Measurements from ENCODE around the gene CADPS.

GRCh38 chr3:62503516-62503915 lies 371.7 kb downstream of the CADPS start:
- TF ChIP-seq EZH2 (IDR thresholded peaks at IDR 0.05; ENCODE audit: borderline replicate concordance, insufficient read depth, low read length, poor library complexity, severe bottlenecking) (no peak), POLR2AphosphoS5 (IDR thresholded peaks at IDR 0.05) (no peak)

All from neural cell (in vitro differentiated cells).